HepG2 (cell line): Measurements from ENCODE around the gene CAPN11.

ENCODE experiments used
- CREB1 ChIP-seq, 2 experiments: fragments of 450-650 bp in 1 of 2; IDR thresholded peaks; 2 replicates each; pipeline ENCODE4 v1.6.1; 2016 to 2017; ENCODE audit warnings: control low read depth in 1 of 2, mild to moderate bottlenecking in 1 of 2, missing compliant biosample characterization in 1 of 2, missing genetic modification characterization in 1 of 2
- CTCF ChIP-seq: sonication (generic); formaldehyde crosslinking; IDR thresholded peaks from 2 replicates; pipeline ENCODE4 v1.5.0; 2020; ENCODE audit warnings: mild to moderate bottlenecking, missing genetic modification reagents, moderate library complexity
- ESRRA ChIP-seq: sonication (generic); formaldehyde crosslinking; IDR thresholded peaks from 2 replicates; pipeline ENCODE4 v1.5.1; 2020; ENCODE audit warnings: mild to moderate bottlenecking, low read depth, missing genetic modification reagents
- HBP1 ChIP-seq: IDR thresholded peaks from 2 replicates; pipeline ENCODE4 v1.6.1; 2016; ENCODE audit warnings: low read depth, control low read depth
- NFE2L2 ChIP-seq: fragments of 150-350 bp; IDR thresholded peaks from 2 replicates; pipeline ENCODE4 v1.6.1; 2014; ENCODE audit warnings: low read length
- NR1H2 ChIP-seq: sonication (generic); formaldehyde crosslinking; IDR thresholded peaks from 2 replicates; pipeline ENCODE4 v1.8.1; 2022; ENCODE audit warnings: low read depth, missing genetic modification reagents, borderline replicate concordance
- RAD21 ChIP-seq: fragments of 450-650 bp; formaldehyde crosslinking; IDR thresholded peaks from 2 replicates; pipeline ENCODE4 v1.5.0; 2020; ENCODE audit warnings: mild to moderate bottlenecking
- SMAD1 ChIP-seq: sonication (generic); formaldehyde crosslinking; IDR thresholded peaks from 2 replicates; pipeline ENCODE4 v1.4.0; 2020; ENCODE audit warnings: missing genetic modification reagents, low read depth, mild to moderate bottlenecking, borderline replicate concordance
- ZBTB26 ChIP-seq: IDR thresholded peaks from 2 replicates; pipeline ENCODE4 v1.6.1; 2016; ENCODE audit warnings: missing compliant biosample characterization, missing genetic modification reagents, borderline replicate concordance
- ZFX ChIP-seq: sonication (generic); formaldehyde crosslinking; IDR thresholded peaks from 2 replicates; pipeline ENCODE4 v1.4.0; 2020; ENCODE audit warnings: mild to moderate bottlenecking, low read depth, missing genetic modification reagents, moderate library complexity
- ZNF274 ChIP-seq: sonication (generic); formaldehyde crosslinking; IDR thresholded peaks from 2 replicates; pipeline ENCODE4 v1.5.1; 2020; ENCODE audit warnings: mild to moderate bottlenecking, missing genetic modification reagents

- no peak for TF ChIP-seq HBP1 (CRISPR knock-in tag)
- TF ChIP-seq NR1H2 = no peak
- TF ChIP-seq NFE2L2 = no peak
- no peak for TF ChIP-seq RAD21 (CRISPR knock-in tag)
- no peak for TF ChIP-seq ZNF274
- TF ChIP-seq CTCF (CRISPR knock-in tag) = no peak
- no peak for TF ChIP-seq ZFX (CRISPR knock-in tag)
- no peak for TF ChIP-seq ZBTB26 (CRISPR knock-in tag)
- TF ChIP-seq ESRRA (CRISPR knock-in tag) = no peak
- no peak for TF ChIP-seq SMAD1 (CRISPR knock-in tag)
- no peak for TF ChIP-seq CREB1 (IDR thresholded peaks at IDR 0.05)
- no peak for TF ChIP-seq CREB1 (CRISPR knock-in tag; IDR thresholded peaks at IDR 0.05)
Observed at GRCh38 chr6:44202332-44202971, 43.8 kb downstream of the CAPN11 start.
